NCI-H226 (cell line): ENCODE measurements around the gene SYT17.

Source experiments
- DNase-seq: peaks from one replicate; pipeline ENCODE4 v3.0.0-alpha.2; 2015

The SYT17 gene

GRCh38 chr16:19167710-19168370 lies at the start of gene SYT17:
TSS of gene SYT17 (plus strand) at chr16:19168240. CDS start at chr16:19168647, 407 bp downstream.
- peak; percentile 59 for DNase-seq

- DNase-seq, result peak; percentile 89
Observed at GRCh38 chr16:19118938-19119431, 49.1 kb upstream of the SYT17 start.

GRCh38 chr16:19119564-19119963 lies 48.5 kb upstream of the SYT17 start:
- peak; percentile 65 for DNase-seq

- no peak for DNase-seq
Observed at GRCh38 chr16:19123535-19124178, 44.4 kb upstream of the SYT17 start.

- no peak for DNase-seq
Observed at GRCh38 chr16:19126300-19126699, 41.7 kb upstream of the SYT17 start.

GRCh38 chr16:19127205-19127604 lies 40.8 kb upstream of the SYT17 start:
- no peak for DNase-seq

- DNase-seq, result no peak
Observed at GRCh38 chr16:19127674-19128131, 40.3 kb upstream of the SYT17 start.

- DNase-seq, result no peak
Observed at GRCh38 chr16:19128454-19129200, 39.4 kb upstream of the SYT17 start.

- no peak for DNase-seq
Observed at GRCh38 chr16:19130385-19130784, 37.7 kb upstream of the SYT17 start.

- no peak for DNase-seq
Observed at GRCh38 chr16:19130852-19131824, 36.9 kb upstream of the SYT17 start.

GRCh38 chr16:19131825-19132218 lies 36.2 kb upstream of the SYT17 start:
- DNase-seq, result no peak

GRCh38 chr16:19132255-19132654 lies 35.8 kb upstream of the SYT17 start:
- no peak for DNase-seq

GRCh38 chr16:19132898-19133297 lies 35.1 kb upstream of the SYT17 start:
- no peak for DNase-seq

GRCh38 chr16:19133600-19133999 lies 34.4 kb upstream of the SYT17 start:
- DNase-seq, result no peak

- no peak for DNase-seq
Observed at GRCh38 chr16:19135201-19135842, 32.7 kb upstream of the SYT17 start.

GRCh38 chr16:19135896-19136438 lies 32.1 kb upstream of the SYT17 start:
- no peak for DNase-seq

- DNase-seq, result no peak
Observed at GRCh38 chr16:19136549-19137196, 31.4 kb upstream of the SYT17 start.

- DNase-seq, result no peak
Observed at GRCh38 chr16:19137201-19138128, 30.6 kb upstream of the SYT17 start.

- DNase-seq, result no peak
Observed at GRCh38 chr16:19138601-19139000, 29.4 kb upstream of the SYT17 start.
